NCI-H446 (cell line): ENCODE results near the gene FUT7.

Experiments used
- DNase-seq, 2 experiments: peaks; one replicate each; lab custom pipeline; 2025; lab: John Stamatoyannopoulos, UW

Gene FUT7

DNA sequence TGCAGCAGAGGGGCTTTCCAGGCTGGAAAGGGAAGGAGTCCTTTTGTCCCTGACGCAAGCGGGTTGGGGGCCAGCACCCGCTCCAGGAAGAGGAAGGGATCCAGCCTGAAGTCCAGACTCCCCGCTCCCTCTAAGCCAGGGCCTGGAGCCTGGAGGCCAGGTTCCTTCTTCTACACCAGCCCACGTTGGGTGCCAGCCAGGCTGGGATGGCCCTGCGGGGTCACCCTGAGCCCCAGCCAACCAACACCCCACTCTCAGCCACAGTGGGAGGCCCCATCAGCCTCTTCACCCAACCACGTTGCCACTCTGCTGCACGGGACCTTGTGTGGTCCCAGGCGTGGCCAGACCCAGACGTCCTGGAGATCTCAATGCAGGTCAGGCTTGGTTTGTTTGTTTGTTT, 970 bp upstream of the FUT7 start:
- no peak for DNase-seq

DNA sequence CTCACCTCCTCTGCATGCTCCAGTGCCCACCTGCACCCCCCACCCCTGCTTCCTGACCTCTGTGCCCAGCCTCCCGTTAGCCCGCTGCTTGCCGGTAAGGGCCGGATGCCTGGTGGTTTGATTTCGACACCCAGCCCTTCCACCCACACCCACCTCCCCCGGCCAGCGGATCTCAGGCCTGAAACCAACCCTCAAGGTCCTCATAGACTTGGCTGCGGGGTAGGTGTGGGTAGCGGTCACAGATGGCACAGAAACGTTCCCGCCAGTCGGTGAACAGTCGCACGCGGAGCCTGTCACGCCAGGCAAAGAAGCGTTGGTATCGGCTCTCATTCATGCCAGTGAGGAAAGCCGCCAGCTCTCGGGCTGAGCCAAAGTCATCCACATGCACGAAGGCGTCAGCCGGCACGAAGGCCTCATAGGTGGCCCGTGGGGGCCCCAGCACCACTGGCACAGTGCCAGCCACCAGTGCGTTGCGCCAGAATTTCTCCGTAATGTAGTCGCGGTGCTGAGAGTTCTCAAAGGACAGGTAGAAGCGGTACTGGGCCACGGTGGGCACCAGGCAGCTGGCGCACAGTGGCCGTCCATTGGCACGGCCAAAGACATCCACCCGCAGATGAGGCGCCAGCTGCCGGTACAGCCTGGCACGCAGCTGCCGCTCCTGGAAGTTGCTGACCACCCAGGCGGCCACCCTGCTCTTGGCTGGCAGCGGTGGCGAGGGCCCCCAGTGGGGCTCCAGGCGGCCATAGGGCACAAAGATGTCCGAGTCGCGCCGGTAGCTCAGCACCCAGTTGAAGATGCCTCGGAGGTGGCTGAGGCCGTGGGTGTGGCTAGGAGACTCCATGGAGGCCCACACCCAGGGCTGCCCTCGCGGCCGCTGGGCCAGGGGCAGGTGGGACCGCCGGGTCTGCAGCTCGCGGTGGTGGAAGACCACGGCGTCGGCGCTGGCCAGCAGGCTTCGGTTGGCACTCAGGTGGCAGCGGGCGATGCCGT, 1.1 kb downstream of the FUT7 start:
- no peak for DNase-seq

DNA sequence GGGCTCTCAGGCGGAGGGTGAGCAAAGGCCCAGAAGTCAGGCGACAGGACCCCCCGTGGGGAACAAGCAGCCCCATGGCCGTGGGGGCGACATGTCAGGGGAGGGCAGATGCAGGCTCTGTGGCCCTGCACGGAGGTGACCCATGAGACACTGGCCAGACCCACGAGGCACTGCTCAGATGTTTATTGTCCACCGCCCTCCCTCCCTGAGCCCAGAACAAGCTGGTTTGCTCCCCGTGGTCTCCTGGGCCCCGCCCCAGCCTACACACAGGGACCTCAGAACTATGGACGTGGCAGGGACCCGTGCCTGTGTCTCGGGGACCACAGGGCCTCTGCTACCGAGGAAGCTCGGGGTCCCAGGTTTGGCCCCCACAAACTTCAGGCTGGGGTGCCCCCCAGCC, 1.9 kb downstream of the FUT7 start:
- no peak for DNase-seq

DNA sequence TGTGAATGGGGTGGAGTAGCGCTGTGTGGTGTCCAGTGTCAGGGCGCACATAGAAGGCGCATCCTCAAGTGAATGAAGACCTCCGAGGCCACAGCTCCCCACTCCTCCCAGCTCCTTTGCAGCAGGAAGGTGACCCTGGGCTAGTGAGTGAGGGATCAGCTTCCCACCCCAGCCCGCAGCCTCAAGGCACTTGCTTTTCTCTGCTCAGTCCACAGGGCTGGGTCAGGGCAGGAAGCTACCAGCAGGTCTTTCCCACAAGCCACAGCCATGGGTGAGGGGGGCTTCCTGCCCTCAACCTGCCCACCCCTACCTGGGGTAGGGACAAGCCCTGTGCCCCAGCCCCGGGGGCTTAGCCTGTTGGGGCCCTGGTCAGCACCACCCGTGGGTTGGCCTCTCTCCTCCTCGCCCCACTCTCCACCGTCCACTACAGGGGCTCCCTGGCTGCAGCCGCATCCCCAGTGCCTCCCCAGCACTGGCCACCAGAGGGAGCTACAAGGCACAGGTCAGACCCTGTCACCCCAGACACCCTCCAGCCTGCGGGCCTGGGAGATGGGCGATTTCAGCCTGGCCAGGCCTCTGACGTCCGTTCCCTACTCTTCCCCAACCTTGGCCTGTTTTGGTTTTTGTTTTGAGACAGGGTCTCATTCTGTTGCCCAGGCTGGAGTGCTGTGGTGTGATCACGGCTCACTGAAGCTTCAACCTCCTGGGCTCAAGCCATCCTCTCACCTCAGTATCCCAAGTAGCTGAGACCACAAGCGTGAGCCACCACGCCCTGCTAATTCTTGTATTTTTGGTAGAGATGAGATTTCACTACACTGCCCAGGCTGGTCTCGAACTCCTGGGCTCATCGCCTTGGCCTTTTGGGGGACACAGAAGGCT, 2.6 kb downstream of the FUT7 start:
- DNase-seq = peak in 1 of 2 experiments; percentile 33

DNA sequence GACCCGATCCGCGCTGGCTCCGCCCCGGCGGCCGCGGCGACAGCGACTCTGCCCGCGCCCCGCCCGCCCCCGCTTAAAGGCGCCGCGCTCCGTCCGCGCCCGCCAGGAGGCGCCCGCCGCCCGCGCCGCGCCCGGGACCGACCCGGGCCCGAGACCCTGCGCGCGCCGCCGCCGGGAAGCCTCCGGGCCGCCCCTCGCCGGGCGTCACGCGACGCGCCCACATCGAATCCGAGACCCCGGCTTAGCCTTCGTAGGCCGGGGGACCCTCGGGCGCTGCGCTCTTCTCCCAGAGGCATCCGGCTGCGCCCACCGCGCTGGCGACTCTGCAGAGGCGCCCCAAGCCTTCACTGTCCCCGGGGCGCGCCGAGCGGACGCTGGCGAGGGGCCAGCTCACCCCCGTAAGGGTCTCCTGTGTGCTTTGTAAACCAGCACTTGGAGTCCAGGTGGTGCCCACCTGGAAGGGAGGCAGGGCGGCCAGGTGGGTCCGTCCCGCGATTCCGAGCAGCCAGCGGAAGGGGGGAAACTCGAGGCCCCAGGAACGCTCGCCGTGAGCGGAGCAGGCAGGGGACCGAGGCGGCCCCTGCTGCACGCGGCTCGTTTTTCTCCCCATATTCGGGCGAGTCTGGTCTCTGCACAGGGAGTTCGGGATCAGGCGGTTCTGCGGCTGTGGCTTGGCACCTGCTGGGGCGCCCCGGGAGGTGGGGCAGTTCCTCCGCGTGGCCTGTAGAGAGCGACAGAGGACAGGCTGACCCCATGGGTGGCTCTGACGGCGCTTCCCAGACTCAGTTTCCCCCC, 3.4 kb downstream of the FUT7 start:
- DNase-seq = peak in 1 of 2 experiments; percentile 60

DNA sequence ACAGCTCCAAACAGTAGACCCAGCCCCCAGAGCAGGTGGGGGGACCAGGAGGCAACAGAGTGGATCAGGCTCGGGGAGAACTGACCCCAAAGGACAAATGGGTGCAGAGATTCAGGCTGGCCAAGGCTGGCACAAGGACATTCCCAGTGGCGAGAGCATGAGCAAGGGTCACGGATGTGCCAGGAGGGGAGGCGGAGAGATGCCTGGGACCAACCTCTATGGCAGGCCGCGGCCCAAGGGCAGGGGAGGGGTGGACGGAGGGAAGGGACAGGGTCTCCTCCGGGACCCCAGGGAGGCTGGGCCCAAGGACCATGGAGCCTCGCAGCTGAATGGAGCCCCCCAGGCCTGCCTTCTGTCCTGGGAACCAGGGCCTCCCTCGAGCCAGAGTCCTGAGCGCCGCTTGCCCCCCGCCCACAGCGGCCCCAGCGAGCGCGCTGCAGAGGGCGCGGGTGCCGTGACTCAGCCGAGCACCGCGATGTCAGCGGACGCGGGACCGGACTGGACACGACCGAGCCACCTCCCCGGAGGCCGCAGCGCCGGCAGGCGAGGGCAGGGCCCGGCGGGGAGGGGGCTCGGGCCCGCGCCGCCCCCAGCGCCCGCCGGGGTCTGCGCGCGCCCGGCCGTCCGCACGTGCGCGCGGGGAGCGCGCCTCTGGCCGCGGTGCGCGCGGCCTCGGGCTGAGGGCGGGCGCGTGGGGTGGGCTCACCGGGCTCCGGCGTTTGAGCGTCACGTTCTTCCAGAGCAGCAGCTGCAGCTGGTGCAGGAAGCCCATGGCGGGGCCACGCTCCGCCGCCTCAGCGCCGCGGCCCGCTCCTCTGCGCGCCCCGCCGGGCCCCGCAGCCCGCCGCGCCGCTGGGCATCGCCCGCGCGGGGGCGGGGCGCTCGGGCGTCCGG, 4.3 kb downstream of the FUT7 start, which contains the start of gene ABCA2:
Gene ABCA2 (minus strand): TSS at position 869 of the 894 bp plus-strand sequence. CDS start 97 bp downstream, at position 772.
- no peak for DNase-seq

DNA sequence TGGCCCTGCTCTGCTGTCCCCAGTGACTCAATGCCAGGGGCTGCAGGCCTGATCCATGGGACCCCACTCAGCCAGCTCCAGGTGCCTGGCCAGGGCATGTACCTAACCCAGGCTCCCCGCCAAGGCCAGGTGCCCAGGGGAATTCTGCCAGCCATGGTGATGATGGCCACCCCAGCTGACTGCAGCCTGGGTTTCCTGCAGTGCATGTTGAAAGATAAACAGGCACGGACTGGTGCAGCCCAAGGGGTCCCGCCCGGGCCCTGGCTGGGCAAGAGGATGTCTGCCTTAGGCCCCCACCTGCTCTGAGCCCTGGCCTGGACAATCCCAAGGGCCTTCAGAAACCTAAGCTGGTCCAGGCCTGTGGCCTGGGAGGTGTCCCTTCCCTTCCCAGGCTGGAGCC, 5.1 kb downstream of the FUT7 start:
- no peak for DNase-seq

DNA sequence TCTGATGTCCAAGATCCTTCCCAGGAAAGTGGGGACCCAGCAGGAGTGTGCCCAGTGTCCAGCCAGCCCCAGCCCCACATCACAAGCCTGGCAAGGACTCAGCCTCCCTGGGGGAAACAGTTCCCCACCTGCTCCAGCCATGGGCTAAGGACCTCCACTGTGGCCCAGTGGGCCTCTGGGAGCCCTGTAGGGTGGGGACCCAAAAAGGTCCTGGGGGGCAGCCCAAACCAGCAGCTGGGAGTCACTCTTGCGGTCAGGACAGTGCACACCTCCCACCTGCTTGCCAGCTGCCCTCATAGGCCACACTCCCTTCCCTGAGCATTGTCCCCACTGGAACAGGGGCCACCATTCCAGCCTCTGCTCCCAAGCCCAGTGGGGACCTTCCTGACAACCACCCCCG, 5.5 kb downstream of the FUT7 start:
- no peak for DNase-seq

DNA sequence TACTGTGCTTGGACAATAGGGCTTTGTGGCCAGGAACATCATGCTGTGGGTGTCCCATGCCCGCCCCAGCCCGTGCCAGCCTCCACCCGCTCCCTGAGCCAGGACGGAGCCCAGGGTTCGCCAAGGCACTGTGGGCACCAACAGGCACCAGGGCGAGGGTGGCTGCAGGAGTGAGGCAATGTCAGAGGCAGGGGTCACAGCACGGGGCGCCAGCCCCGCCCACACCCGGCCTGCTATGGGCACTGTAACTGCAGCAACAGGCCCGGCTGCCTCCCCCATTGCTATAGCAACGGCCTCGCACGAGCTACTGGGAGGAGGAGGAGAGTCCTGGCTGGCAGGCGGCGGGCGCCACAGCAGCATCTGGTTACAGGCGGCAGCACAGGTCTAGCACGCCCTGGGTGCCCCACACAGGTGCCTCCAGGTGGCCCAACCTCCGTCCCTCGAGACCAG, 6.3 kb downstream of the FUT7 start:
- DNase-seq = no peak

DNA sequence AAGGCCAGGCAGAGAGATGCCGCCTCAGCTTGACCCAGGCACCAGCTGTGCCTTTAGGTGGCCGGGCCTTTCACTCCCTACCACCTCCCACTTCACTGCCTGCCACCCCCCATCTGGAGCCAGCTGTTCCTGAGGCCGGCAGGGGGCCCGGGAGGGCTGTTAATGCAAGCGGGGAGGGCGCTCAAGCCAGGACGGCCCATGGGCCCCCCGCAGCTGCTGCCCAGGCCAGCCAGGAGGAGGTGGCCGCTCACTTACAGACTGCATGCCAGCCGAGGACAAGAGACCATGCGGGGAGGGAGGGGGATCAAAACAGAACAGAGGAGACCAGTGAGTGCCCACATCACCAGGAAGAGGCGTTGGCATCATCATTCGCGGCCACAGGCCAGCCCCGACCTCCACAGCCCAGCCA, 8.3 kb downstream of the FUT7 start:
- no peak for DNase-seq

DNA sequence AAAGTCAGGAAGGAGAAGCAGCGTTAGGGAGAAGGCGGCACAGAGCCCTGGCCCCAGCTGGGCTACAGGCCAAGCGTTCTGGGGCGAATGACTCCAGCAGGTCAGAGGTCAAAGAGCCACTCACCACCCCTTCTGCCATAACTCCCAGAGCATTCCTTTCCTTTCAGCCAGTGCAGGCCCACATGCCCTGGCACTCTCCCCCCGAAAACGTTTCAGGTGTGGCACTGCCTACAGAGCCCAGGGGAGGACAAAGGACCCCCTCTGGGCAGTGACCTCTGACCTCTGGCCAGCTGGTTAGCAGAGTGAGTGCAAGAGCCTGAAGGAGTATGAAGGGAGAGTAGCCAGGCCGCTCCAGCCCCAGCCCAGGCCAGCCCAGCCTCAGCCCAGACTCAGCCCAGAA, 8.7 kb downstream of the FUT7 start:
- no peak for DNase-seq

DNA sequence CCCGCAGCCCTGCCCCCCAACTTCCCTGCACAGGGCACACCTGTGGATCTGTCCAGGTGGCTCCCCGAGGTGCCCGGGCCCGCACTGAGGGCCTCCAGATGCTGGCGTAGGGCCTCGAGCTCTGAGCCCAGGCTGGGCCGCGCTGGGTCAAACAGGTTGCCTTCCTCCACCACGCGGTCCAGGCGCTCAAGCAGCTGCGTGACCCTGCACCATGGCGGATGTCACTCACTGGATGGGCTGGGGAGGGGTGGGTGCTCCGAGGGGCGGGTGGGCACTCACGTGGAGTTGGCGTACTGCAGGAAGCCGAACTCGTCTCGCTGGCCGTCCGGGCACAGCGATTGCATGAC, 9.3 kb downstream of the FUT7 start:
- DNase-seq = no peak

DNA sequence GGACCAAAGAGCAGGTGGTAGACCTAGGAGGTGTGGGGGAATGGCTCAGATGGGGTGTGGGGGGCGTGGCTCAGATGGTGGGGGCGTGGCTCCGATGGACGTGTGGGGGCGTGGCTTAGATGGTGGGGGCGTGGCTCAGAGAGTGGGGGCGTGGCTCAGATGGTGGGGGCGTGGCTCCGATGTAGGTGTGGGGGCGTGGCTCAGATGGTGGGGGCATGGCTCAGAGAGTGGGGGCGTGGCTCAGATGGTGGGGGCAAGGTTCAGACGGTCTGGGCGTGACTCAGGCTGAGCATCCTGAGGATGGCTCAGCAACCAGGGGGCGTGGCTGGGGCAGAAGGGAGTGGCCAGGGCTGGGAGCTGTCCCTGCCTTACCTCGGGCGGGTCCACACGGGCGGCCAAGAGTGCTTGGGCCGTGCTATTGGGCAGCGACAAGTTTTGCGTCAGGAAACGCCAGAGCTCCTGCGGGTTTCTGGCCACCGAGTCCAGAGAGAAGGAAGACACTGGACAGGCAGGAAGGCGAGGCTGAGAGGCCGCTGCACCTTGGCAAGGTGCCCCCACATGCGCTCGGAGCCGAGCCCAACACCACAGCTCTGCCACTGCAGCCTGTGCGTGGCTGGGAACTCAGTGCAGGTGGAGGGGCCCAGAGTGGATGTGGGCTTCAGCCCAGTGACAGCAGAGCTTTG, 9.8 kb downstream of the FUT7 start:
- DNase-seq = peak in 1 of 2 experiments; percentile 23

DNA sequence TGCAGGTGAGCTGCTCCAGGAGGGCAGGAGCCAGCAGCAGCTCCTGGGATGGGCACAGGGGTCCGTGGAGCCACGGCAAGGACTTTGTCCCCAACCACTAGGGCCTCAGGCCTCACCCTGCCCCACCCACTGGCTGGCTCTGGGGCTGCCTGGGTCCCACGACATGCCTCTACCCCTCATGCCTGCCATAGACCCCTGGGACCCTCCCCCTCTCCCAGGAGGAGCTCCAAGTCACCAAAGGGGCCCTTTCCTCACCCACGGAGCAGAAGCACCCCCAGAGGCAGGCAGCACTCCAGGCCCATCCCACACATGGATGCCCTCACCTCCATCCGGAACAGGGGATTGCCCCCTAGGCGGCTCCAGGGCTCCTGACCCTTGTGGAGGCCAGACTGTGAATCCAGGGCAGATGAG, 10.3 kb downstream of the FUT7 start:
- DNase-seq = no peak

DNA sequence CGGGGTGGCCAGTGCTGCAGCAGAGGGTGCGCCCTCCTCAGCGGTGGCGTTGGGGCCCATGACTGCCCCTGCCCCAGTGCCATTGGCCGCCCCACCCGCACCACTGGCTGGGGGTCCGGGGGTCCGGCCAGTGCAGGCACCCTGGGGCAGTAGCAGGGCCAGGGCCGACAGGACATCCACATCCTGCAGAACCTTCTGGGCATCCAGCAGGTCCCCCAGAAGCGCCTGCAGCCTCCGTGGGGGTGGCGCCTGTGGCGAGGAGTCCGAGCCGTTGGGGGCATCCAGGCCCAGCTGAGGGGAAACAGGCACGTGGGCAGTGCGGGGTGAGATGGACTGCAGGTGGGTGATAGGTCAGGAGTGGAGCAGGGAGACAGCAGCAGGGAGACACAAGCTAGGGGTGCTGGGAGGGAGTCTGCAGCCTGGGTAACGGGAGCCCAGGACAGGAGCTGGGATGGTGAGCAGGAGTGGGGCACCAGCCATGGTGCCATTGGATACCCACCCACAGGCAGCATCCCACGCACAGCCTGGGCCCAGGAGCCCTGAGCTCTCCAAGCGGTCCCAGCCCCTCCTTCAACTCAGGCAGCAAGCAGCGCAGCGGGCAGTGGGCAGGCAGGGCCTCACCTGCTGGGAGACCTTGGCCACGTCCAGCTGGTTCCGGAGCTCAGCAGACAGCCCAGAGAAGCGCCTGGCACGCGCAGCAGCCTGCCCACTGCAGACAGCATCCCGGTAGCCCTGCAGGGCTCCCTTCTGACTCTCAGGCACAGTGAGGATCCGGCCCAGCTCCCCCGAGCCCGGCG, 10.9 kb downstream of the FUT7 start:
- no peak for DNase-seq

DNA sequence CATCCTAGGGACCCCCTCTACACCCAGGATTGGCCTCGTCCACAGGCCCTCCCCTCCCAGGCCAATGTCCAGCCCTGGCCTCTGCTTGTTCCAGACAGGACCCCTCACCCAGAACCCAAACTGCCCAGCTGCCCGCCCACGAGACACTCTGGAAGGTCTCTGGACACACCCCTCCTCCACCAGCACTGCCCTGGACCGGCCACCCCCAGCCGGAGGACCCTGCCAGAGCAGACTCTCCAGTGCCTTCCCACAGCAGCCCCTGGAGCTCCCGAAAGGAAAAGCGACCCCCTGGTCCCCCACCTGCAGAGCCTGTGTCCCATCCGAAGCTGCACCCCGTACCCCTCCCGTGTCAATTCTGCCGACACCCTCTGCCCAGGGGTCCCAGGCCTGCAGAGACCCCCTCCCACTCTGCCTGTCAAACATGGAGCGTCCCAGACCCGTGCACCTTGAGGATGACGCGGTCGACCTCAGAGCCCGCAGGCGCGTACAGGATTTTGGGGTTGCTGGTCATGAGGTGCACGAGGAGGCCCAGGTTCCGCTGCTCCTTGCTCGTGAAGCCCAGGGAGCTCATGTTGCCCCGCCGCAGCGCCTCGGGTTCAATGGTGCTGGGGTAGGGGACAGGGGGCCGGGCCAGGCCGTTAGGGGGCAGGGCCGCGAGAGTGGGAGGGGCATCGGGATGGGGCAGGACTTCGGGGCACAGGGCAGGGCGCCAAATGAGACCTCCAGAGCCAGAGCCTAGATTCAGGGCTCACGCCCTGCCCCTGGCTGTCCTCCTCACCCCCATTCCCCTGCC, 11.8 kb downstream of the FUT7 start:
- no peak for DNase-seq

DNA sequence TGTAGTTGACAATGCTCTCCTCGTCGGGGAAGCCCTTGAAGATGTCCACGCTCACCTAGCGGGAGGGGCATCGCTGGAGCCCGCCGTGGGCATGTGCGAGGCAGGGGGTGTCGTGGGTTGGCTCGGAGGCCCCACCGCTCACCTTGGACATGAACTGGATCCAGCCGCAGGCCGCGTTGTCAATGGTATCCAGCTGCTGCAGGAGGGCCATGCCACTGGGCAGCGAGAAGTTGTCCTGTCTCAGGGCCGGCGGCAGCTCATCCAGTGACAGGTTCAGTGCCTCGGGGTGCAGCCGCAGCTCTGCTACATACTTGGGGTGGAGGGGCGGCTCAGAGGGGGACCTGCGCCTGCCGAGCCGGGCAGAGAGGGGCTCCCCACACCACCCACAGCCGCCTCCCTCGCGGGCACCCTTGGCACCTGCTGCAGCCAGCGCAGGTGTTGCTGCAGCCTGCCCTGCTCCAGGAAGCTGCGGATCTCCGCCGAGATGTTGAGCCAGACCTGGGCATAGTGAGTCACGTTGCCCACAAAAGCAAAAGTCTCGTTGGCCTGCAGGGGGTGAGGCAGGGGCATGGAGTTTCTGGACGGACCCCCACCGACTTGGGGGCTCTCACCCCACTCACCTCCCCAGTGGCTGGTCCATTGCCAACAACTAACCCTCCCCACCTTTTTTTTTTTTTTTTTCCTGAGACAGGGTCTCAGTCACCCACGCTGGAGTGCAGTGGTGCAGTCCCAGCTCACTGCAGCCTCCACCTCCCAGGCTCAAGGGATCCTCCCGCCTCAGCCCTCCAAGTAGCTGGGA, 12.9 kb downstream of the FUT7 start:
- DNase-seq = no peak
